Testis (tissue), 3 donors: ENCODE data around the gene GOLT1A. TPM values are rescaled to one million over a fixed set of nuclear protein-coding genes. Genes with fewer than 3 reads are reported as not detected.

Experiments
- DNase-seq: peaks from one replicate; pipeline ENCODE4 v3.0.0-alpha.2; 2019
- H3K27ac ChIP-seq, 2 donors: fragments of 200-600 bp; sonication (generic); one replicate each; pipeline ENCODE4 v1.5.1; 2019
- H3K27me3 ChIP-seq: fragments of 200-600 bp; sonication (generic); one replicate; pipeline ENCODE4 v1.5.1; 2019
- H3K36me3 ChIP-seq: fragments of 200-600 bp; sonication (generic); one replicate; pipeline ENCODE4 v1.5.1; 2017; ENCODE audit warnings: low read depth; ENCODE audit errors: missing control alignments
- H3K4me1 ChIP-seq: fragments of 200-600 bp; sonication (generic); one replicate; pipeline ENCODE4 v1.5.1; 2019
- H3K4me3 ChIP-seq, 2 donors: fragments of 200-600 bp; sonication (generic); one replicate each; pipeline ENCODE4 v1.5.1; 2017 to 2019
- H3K9me3 ChIP-seq: fragments of 200-600 bp; sonication (generic); one replicate; pipeline ENCODE4 v1.5.1; 2017
- CTCF ChIP-seq, 3 experiments: fragments of 450-650 bp in 2 of 3; fragments of 200-600 bp in 1 of 3; sonication (generic) in 1 of 3; IDR thresholded peaks; one replicate each; pipeline ENCODE4 v1.5.1; 2016 to 2019; ENCODE audit warnings: antibody characterized with exemption in 3 of 3, mild to moderate bottlenecking in 2 of 3, moderate library complexity in 1 of 3
- POLR2A ChIP-seq: fragments of 450-650 bp; IDR thresholded peaks from one replicate; pipeline ENCODE4 v1.6.1; 2017; ENCODE audit warnings: antibody characterized with exemption, mild to moderate bottlenecking, moderate library complexity
- WGBS, 2 donors: methylation state at CpG; one replicate each; pipeline ENCODE4 v1.1.5; 2018; 5-methylcytosine and 5-hydroxymethylcytosine counted together
- intact Hi-C: fragments of 100-400 bp; cut with DNase I; formaldehyde crosslinking; loops from one replicate; pipeline ENCODE4 v1.15.1; 2023; ENCODE audit warnings: low total_unique reads
- polyA plus RNA-seq: library from polyadenylated mRNA; stranded (reverse); fragments of 350-450 nt; fragmentation: Illumina TruSeq; extraction: RNeasy Lipid Tissue Mini Kit (QIAGEN cat#74804); gene quantifications from one replicate; pipeline ENCODE4 v1.2.3, GENCODE V29; 2014; ENCODE audit warnings: low read depth, low replicate concordance; ENCODE audit not compliant: insufficient read depth
- total RNA-seq, 2 donors: library from RNA; depleted of rRNA; stranded (reverse); fragments of >200 nt; gene quantifications; one replicate each; pipeline ENCODE4 v1.2.3, GENCODE V29; 2016

Gene GOLT1A
- total and polyA plus RNA-seq, 3 donors from 2014 or later, result 1.5 to 6.8 (median 2.2) TPM

GRCh38 chr1:204222006-204222763 is 8.4 kb upstream of the GOLT1A start:
- no peaks in the 10 kb centered on the region for H3K36me3 ChIP-seq
- H3K27ac ChIP-seq, result no peak overlapping the region
- no peaks in the 10 kb centered on the region for H3K9me3 ChIP-seq
- intact Hi-C loops, result no loop called here
- TF ChIP-seq CTCF (IDR thresholded peaks at IDR 0.05), result no peak
- TF ChIP-seq POLR2A, result no peak
- no peak overlapping the region for H3K4me3 ChIP-seq
- DNase-seq, result no peak
- 75 to 82% methylated on average over 6 to 8 of the region's 8 CpGs for WGBS, 2 donors
- H3K27me3 ChIP-seq, result no peaks in the 10 kb centered on the region
- H3K4me1 ChIP-seq, result no peaks in the 10 kb centered on the region

GRCh38 chr1:204221271-204221670 is 7.5 kb upstream of the GOLT1A start:
- TF ChIP-seq POLR2A (no peak), CTCF (IDR thresholded peaks at IDR 0.05) (no peak)
- Histone ChIP-seq H3K4me3 (no peak overlapping the region), H3K9me3 (no peaks in the 10 kb centered on the region), H3K27ac (no peak overlapping the region), H3K36me3 (no peaks in the 10 kb centered on the region), H3K27me3 (no peaks in the 10 kb centered on the region), H3K4me1 (no peaks in the 10 kb centered on the region)
- DNase-seq, result no peak
- 87 to 88% methylated on average over 11 of the region's 11 CpGs for WGBS, 2 donors
- intact Hi-C loops, result no loop called here

GRCh38 chr1:204219971-204220616 is 6.3 kb upstream of the GOLT1A start:
- DNase-seq, result no peak
- intact Hi-C loops, result no loop called here
- H3K4me1 ChIP-seq, result no peaks in the 10 kb centered on the region
- H3K36me3 ChIP-seq, result no peaks in the 10 kb centered on the region
- TF ChIP-seq POLR2A (no peak), CTCF (IDR thresholded peaks at IDR 0.05) (no peak)
- no peak overlapping the region for H3K27ac ChIP-seq
- no peaks in the 10 kb centered on the region for H3K27me3 ChIP-seq
- no peaks in the 10 kb centered on the region for H3K9me3 ChIP-seq
- WGBS, 2 donors, result 93 to 98% methylated on average over 8 to 10 of the region's 10 CpGs
- no peak overlapping the region for H3K4me3 ChIP-seq

GRCh38 chr1:204218552-204218951 is 4.8 kb upstream of the GOLT1A start:
- intact Hi-C loops, result no loop called here
- DNase-seq, result no peak

More at GRCh38 chr1:204218552-204218951, 4.8 kb upstream of the GOLT1A start:
- Histone ChIP-seq H3K36me3 (no peaks in the 10 kb centered on the region), H3K4me1 (peaks cover 7% of the 10 kb centered on the region), H3K4me3 (no peak overlapping the region), H3K27me3 (no peaks in the 10 kb centered on the region), H3K27ac (no peak overlapping the region), H3K9me3 (no peaks in the 10 kb centered on the region)
- 86 to 88% methylated on average over 2 of the region's 2 CpGs for WGBS, 2 donors
- TF ChIP-seq CTCF (IDR thresholded peaks at IDR 0.05), result no peak
- no peak for TF ChIP-seq POLR2A
